Mucosa of descending colon (tissue), 3 donors: ENCODE data around the gene VPS37B. TPM values are rescaled to one million over a fixed set of nuclear protein-coding genes. Genes with fewer than 3 reads are reported as not detected.

Source experiments
- ATAC-seq: fragments of 200-7000 bp; cut with Tn5 transposase; one replicate; pipeline ENCODE4 v1.9.1; 2020; ENCODE audit warnings: mild to moderate bottlenecking, moderate library complexity
- DNase-seq, 3 donors: peaks; one replicate each; pipeline ENCODE4 v3.0.0-alpha.2; 2020
- H3K36me3 ChIP-seq: fragments of 200-600 bp; one replicate; pipeline ENCODE4 v1.8.0; 2021; ENCODE audit warnings: low read depth, mild to moderate bottlenecking
- H3K4me1 ChIP-seq: fragments of 200-600 bp; one replicate; pipeline ENCODE4 v1.8.0; 2021; ENCODE audit warnings: low read depth, mild to moderate bottlenecking
- H3K4me3 ChIP-seq: fragments of 200-600 bp; one replicate; pipeline ENCODE4 v1.8.0; 2021; ENCODE audit warnings: mild to moderate bottlenecking
- H3K9me3 ChIP-seq: fragments of 200-600 bp; one replicate; pipeline ENCODE4 v1.8.0; 2021; ENCODE audit warnings: mild to moderate bottlenecking
- intact Hi-C, 2 donors: fragments of 100-400 bp; cut with DNase I in 1 of 2; cut with micrococcal nuclease in 1 of 2; formaldehyde crosslinking; loops; one replicate each; pipeline versions ENCODE4 v1.11.0 to v1.11.1; 2022; cut with DNase I, micrococcal nuclease
- total RNA-seq, 3 donors: library from RNA; stranded (reverse); fragmentation: NEBNext Ultra II Directional in 2 of 3; extraction: Animal tissue kit (Norgen Biotek cat#: 25700) in 2 of 3; gene quantifications; one replicate each; pipeline versions ENCODE4 v1.2.1 to v1.2.4, GENCODE V29; 2021 to 2023
- TF ChIP-seq, protein P1 (sequence below): fragments of 200-600 bp; IDR thresholded peaks from one replicate; pipeline ENCODE4 v1.8.0; 2022; ENCODE audit warnings: antibody characterized with exemption, mild to moderate bottlenecking
- donor health status: DM: no; HTN: no; CAD: no; lungs with moderate emphysema.
- donor health status: DM: no; HTN: no; CAD: no.
- donor health status: DM: no; HTN: yes; CAD: no.

Gene VPS37B
- total RNA-seq, 3 donors from 2014 or later = 50.7 to 108 (median 81.8) TPM

DNA sequence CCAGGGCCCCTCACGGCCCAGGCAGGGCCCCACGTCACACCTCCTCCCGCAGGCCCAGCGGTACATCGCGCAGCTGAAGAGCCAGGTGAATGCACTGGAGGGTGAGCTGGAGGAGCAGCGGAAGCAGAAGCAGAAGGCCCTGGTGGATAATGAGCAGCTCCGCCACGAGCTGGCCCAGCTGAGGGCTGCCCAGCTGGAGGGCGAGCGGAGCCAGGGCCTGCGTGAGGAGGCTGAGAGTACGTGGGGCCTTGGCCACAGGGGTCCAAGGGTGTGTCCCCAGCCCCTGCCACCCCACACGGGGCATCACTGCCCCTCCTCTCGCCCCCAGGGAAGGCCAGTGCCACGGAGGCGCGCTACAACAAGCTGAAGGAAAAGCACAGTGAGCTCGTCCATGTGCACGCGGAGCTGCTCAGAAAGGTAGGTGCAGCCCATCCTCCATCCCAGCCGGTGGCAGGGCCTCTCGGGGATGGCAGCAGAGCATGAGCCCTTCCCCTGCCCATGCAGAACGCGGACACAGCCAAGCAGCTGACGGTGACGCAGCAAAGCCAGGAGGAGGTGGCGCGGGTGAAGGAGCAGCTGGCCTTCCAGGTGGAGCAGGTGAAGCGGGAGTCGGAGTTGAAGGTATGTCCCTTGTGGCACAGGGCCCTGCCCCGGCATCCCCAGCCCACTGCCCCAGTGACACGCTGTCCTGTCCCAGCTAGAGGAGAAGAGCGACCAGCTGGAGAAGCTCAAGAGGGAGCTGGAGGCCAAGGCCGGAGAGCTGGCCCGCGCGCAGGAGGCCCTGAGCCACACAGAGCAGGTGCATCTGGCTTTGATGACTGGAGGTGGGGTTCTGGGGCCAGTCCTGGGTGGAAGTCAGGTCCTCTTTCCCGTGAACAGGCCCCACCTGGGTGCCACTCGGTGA, 39.7 kb downstream of the VPS37B start:
- H3K4me1 ChIP-seq = peaks cover 3% of the 10 kb centered on the region
- TF ChIP-seq, protein P1, sequence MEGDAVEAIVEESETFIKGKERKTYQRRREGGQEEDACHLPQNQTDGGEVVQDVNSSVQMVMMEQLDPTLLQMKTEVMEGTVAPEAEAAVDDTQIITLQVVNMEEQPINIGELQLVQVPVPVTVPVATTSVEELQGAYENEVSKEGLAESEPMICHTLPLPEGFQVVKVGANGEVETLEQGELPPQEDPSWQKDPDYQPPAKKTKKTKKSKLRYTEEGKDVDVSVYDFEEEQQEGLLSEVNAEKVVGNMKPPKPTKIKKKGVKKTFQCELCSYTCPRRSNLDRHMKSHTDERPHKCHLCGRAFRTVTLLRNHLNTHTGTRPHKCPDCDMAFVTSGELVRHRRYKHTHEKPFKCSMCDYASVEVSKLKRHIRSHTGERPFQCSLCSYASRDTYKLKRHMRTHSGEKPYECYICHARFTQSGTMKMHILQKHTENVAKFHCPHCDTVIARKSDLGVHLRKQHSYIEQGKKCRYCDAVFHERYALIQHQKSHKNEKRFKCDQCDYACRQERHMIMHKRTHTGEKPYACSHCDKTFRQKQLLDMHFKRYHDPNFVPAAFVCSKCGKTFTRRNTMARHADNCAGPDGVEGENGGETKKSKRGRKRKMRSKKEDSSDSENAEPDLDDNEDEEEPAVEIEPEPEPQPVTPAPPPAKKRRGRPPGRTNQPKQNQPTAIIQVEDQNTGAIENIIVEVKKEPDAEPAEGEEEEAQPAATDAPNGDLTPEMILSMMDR = no peak
- ATAC-seq (no peak), DNase-seq (no peak)
- H3K36me3 ChIP-seq = no peaks in the 10 kb centered on the region
- H3K4me3 ChIP-seq = no peak overlapping the region
- intact Hi-C loops = no loop called here
- H3K9me3 ChIP-seq = no peaks in the 10 kb centered on the region

DNA sequence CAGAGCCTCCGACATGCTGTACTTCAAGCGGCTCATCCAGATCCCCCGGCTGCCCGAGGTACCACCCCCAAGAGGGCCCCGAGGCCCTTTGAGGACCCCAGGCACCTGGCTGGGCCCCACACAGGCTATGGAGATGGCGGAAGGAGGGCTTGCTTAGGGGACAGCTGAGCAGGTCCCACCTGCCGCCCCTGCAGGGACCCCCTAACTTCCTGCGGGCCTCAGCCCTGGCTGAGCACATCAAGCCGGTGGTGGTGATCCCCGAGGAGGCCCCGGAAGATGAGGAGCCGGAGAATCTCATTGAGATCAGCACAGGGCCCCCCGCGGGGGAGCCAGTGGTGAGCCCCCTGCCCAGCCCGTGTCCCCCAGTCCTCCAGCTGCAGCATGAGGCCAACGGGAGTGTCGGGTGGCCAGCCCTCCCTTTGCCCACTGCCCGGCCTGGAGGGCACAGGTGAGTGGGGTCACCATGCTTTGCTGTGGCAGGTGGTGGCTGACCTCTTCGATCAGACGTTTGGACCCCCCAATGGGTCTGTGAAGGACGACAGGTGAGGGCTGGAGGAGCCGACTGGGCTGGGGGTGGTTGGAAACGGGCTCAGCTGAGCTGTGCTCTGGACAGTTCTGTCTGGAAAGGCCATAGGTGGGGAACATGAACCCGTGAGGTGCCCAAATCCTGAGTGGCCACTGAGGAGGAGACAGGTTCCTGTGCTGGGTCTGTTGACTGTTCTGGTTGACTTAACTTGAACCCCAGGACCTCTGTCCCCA, 40.7 kb downstream of the VPS37B start:
- Histone ChIP-seq H3K4me1 (peaks cover 3% of the 10 kb centered on the region), H3K36me3 (no peaks in the 10 kb centered on the region), H3K4me3 (no peak overlapping the region), H3K9me3 (no peaks in the 10 kb centered on the region)
- DNase-seq (no peak), ATAC-seq (no peak)
- intact Hi-C loops = no loop called here
- TF ChIP-seq, protein P1 = no peak

DNA sequence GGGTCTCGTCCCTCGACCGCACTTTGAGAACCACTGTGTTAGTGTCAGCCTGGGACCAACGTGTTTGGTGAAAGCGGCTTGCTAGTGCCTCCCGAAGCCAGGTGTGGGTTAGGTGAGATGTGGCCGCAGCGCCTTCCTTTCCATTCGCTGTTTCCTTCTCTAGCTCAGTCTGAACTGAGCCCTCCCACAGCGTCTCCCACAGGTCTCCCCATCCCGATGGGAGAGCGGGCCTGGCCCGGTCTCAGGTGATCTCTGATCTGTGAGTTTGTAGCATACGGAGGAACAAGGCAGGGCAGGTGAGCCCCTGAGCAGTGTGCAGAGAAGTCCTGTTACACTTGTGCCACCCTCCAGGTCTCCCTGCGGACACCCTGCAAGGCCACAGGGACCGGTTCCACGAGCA, 41.4 kb downstream of the VPS37B start:
- intact Hi-C loops = no loop called here

DNA sequence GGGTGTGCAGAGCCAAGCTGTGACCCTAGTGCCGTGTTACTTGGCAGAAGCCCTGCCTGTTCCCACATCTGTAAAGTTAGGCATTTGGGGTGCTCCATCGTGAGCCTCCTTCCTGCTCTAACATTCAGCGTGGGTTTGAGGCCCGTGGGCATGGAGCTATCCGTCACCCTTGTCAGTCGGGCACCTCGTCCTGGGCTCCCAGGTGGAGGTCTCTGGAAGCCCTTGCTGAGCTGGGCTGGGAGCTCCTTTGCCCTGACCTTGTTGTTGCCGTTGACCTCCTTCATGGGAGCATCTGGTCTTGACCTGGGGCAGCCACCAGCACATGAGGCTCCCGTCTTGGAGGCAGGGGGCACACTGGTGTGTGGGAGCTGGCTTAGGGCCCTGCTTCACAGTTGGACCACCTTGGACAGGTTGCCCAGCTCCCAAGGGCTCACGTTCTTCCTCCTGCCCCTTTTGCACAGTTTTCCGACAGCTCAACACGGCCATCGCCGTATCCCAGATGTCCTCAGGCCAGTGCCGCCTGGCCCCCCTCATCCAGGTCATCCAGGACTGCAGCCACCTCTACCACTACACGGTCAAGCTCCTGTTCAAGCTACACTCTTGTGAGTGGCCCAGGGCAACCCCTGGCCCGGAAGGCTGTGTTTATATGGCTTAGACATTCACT, 42.2 kb downstream of the VPS37B start:
- DNase-seq (no peak), ATAC-seq (no peak)
- TF ChIP-seq, protein P1 = no peak
- no peaks in the 10 kb centered on the region for H3K9me3 ChIP-seq
- intact Hi-C loops = no loop called here
- peaks cover 3% of the 10 kb centered on the region for H3K4me1 ChIP-seq
- H3K36me3 ChIP-seq = no peaks in the 10 kb centered on the region
- no peak overlapping the region for H3K4me3 ChIP-seq

More for the DNA sequence above, 41.4 kb downstream of the VPS37B start:
- ATAC-seq (no peak), DNase-seq (no peak)
- Histone ChIP-seq H3K4me3 (no peak overlapping the region), H3K9me3 (no peaks in the 10 kb centered on the region), H3K4me1 (peaks cover 3% of the 10 kb centered on the region), H3K36me3 (no peaks in the 10 kb centered on the region)
- TF ChIP-seq, protein P1 = no peak

DNA sequence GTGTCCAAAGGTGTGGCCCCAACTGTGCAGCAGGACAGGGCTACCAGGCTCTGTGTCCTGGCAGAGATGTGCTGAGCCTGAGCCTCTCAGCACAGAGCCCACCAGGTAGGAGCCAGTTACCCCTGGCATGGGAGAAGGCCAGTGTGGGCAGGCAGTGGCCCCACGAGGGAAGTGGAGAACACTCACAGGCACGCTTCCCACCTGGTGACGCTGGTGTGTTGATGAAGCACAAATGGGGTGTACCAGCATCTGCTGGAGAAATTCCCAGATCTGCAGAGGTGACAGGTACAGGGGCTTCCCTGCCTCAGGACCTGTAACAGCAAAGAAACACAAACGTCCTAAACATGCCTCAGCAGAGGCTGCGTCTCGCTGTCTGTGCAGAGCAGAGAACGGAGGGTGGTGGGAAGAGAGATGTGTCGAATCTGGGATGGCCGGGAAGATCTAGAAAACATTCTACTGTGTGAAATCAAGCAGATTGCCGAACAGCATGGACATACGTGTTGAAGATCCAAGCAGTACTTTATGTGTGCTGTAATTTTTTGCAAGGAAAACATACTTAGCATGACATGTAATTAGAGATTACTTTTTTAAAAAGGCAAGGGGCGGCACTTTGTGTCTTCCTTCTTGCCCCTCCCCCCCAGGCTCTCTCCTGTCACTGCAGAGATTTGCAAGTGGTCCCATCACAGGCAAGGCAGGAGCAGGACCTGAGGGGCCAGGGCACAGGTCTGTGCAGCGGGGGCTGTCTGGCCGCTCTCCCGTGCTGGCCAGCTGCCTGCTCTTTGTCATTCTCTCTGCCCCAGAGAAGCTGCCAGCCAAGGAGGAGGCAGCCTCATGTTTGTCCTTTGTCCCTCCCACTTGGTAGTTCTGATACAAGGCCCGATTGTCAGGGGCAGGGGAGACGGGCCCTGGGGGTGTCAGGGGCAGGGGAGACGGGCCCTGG, 43.3 kb downstream of the VPS37B start:
- TF ChIP-seq, protein P1 = no peak
- Histone ChIP-seq H3K4me1 (no peaks in the 10 kb centered on the region), H3K4me3 (no peak overlapping the region), H3K9me3 (no peaks in the 10 kb centered on the region), H3K36me3 (no peaks in the 10 kb centered on the region)
- intact Hi-C loops = no loop called here
- ATAC-seq (no peak), DNase-seq (peak in 1 of 3 donors; percentile 28)
